ELF-1 (cell line): ENCODE data around the gene DRAXIN.
A peak's percentile ranks its signal among the peaks of the same experiment; 100 is the strongest.

Experiments used
- DNase-seq: peaks from one replicate; pipeline ENCODE4 v3.0.0-alpha.2; 2016; ENCODE audit warnings: low read depth, low spot score

The DRAXIN gene

DNA sequence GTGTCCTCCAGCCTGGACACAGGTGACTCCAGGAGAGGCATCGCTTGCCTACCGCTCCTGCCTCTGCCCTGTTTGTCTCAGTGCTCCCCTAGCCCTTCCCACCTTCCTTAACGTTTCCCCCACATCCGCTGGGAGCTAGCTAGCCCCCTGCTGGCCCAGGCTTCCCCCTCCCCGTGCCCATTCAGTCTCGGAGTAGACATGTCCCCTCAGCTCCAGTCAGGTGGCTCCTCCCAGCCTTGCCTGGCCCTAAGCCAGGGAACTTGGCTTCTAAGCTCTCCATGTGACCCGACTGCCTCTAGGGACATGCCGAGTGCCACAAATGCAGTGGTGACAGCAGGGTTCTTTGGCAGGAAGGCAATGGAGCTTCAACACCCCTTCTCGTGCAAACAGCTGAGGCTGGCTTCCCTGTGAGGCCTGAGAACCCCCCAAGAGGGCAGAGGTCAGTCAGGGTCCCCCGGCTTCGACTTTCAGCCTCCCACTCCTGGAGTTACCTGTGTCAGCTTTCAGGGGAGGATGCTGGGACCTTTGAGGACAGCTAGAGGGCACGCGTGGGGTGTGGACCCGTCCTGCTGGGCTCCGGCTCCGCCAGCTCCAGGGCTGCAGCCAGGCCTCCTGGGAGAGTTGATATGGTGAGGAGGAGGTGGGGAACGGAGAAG lies 16.2 kb downstream of the DRAXIN start:
- DNase-seq = no peak

DNA sequence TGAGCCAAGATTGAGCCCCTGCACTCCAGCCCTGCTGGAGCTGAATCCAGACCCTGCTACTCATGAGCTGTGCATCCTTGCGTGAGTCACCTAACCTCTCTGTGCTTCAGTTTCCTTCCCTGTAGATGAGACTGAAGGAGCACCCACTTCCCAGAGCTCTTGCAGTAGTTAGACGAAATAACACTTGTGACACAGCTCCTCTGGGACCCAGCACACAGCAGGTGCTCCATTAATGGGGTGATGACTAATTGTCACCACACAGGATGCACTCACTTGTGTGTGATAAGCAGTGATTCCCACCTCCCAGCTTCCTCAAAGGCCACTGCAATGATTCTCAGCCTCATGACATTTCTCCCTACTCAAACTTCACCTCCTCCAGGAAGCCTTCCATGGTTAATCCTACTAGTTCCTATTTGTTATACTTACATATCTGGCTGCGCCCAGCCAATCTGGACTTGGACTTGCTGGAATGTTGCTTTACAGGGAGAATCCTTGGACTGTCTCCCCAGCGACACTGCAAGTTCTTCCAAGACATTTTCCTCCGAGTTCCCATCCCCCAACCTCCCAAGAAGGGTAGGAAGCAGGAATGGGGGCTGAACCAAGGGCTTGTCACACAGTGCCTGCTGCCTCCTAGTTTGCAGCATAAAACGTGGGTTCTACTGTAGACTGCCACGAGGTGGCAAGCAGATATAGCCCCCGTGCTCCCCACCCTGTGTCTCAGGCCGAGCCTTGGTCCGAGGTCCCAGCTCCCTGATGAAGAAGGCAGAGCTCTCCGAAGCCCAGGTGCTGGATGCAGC lies 17.2 kb downstream of the DRAXIN start:
- DNase-seq = no peak

DNA sequence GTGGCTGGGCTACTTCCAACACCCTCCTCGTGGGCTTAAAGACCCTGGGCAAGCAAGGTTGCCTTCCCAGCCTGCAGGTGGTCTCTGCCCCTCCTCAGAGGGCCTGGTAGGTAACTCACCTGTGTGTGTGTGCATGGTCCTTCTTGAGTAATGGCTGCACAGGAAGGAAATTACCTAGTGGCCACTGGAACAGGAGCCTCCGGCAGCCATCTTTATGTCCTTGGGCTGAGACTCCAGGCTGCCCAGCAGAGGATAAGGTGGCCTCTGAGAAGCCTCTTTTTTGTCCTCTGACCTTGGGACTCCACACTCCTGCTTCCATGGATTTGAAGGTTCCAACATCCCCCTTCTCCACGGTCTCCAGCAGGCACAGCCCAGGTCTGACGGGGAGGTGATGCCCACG lies 20.0 kb downstream of the DRAXIN start:
- DNase-seq = no peak

DNA sequence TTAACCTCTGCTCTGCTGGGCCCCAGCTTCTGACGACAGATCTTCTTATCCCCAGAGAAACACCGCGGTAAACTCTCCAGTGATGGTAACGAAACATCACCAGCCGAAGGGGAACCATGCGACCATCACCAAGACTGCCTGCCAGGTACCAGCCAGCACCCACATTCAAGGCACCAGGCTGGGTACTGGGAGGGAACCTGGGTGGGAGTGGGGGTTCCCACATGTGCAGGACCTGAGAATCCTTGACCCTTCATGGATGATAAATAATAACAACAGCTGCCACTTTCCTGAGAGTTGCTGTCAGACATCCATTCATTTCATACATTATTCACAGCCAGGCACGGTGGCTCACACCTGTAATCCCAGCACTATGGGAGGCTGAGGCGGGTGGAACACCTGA lies 20.8 kb downstream of the DRAXIN start:
- DNase-seq = no peak

DNA sequence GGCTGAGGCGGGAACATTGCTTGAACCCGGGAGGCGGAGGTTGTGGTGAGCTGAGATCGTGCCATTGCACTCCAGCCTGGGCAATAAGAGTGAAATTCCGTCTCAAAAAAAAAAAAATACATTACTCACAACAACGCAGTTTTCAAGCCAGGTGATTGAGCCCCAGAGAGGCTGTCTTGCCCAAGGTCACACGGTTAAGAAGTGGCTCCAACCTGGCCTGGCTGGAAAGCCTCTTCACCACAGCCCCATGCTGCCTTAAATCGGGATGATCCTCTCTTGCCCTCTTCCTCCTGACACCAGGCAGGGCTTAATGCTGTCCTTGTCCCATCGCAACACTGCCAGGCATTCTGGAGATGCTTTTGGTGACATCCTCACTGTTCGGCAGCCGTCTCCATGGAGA lies 21.6 kb downstream of the DRAXIN start:
- no peak for DNase-seq

DNA sequence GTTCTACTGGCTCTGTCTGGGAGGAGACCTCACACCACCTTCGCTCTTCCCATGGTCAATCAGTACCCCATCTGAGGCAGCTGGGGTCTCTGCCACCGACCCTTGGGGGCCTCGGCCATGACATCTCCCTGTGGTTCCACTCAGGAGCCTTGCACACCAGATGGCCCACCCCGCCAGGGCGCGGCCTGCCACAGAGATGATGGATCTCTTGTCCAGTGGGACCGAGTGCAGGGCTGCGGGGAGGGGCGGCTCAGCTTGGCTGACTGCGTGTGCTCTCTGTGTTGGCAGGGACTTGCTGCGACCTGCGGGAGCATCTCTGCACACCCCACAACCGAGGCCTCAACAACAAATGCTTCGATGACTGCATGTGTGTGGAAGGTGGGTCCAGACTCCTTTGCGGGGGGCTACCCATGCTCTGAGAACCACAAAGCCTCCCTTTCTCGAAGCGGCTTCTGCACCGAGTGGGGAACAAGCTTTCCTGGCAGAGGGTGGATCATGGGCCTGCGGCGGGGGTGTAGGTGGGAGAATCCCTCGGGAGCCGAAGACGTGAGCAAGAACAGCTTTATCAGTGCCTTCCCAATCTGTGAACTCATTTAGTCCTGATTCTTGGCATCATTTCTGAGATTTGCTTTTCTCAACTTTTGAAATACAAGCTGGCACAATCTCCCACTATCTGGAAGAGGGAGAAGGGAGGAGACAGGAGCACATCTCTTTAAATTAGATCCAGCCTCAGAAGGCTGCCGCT lies 23.5 kb downstream of the DRAXIN start:
- no peak for DNase-seq

DNA sequence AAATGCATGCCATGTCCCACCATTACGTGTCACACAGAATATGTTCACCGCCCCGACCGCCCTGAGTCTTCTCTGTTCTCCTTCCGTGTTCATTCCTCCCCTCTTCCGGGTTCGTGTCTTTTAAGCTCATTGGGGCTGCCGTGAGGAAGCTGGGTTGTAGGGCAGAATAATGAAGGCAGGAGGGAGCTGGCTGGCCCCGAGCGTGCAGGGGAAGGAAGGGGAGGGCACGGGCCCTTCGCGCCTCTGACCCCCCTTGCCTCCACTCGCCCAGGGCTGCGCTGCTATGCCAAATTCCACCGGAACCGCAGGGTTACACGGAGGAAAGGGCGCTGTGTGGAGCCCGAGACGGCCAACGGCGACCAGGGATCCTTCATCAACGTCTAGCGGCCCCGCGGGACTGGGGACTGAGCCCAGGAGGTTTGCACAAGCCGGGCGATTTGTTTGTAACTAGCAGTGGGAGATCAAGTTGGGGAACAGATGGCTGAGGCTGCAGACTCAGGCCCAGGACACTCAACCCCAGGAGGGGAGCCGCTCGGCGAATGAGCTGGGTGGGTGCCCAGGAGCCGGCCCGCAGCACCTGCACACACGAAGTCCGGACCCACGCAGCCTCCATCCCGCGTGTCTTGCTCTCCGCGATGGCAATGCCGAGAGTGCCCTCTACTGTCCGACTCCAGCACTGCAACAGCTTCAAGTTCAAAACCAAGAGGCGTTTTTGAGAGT lies 28.0 kb downstream of the DRAXIN start:
- peak; percentile 59 for DNase-seq

DNA sequence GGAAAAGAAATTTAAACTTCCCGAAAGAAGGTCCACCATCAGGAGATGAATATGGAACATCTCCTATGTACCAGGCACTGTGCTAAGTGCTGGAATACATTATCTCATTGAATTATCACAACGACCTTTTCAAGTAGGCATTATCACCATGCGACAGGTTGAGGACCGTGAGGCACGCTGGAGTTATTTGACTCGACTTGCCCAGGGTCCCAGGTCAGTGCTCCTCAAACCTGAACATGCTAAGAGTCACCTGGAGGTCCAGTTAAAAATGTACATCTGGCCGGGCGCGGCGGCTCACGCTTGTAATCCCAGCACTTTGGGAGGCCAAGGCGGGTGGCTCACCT lies 28.5 kb downstream of the DRAXIN start:
- no peak for DNase-seq

DNA sequence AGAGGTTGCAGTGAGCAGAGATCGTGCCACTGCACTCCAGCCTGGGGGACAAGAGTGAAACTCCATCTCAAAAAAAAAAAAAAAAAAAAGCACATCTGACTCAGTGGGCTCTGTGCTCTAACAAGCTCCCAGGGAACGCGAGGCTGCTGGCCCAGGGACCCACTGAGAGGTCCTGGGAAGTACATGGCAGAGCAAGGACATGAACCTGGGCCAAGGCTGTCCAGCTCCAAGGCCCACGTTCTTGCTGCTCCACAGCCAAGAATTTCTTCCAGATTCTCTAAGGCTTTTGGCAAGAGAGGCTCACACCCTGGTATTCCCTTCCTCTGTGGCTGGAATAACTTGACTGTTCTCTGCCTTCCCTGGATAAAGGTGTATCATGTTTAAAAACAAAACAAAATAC lies 29.0 kb downstream of the DRAXIN start:
- DNase-seq = no peak

DNA sequence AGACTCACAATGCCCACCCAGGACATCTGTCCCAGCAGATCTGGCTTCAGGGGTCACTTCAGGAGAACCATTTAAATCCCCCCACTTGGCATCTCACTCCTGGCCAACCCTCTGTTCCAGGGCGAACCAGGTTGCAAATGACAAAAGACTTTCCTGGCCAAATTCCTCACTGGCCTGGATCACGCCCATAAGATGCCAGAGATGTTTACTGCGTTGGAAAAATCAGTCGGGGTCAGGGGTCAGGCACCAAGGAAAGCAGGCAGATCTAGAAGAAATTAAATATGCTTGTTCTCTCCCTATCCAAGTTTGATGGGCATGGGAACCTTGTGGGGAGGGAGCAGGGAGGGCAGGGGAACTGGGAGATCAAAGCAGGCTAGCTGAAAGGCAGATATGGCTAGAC lies 29.8 kb downstream of the DRAXIN start:
- no peak for DNase-seq

DNA sequence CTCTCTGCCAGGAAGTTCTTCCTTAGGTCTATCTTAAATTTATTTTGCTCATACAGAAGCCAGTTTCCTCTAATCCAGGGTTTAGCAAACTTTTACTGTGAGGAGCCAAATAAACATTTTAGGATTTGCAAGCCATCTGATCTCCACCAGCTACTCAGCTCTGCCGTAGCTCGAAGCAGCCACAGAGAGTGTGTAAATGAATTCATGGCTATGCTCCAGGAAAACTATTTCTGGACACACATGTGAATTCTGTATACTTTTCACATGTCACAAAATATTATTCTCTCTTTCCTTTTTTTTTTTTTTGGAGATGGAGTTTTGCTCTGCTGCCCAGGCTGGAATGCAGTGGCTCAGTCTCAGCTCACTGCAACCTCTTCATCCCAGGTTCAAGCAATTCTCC lies 31.0 kb downstream of the DRAXIN start:
- DNase-seq = no peak

DNA sequence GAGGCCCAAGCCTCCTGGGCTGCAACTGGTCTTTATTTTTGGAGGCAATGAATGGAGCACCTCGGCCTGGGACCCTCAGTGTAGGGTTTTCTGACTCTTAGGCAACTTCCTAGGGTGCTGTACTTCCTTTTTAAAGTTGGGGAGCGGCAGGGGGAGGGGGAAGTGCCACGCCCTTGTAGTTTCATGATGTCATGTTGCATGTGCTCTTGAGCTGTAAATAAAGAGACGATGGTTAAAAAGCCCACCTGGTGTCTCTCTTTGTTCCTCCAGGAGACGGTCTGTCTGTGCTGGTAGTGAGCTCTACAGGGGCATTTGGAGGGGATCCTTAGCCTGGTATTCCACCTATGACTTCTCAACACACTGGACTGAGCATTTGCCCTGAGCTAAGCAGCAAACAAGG lies 34.1 kb downstream of the DRAXIN start:
- DNase-seq = peak; percentile 44

DNA sequence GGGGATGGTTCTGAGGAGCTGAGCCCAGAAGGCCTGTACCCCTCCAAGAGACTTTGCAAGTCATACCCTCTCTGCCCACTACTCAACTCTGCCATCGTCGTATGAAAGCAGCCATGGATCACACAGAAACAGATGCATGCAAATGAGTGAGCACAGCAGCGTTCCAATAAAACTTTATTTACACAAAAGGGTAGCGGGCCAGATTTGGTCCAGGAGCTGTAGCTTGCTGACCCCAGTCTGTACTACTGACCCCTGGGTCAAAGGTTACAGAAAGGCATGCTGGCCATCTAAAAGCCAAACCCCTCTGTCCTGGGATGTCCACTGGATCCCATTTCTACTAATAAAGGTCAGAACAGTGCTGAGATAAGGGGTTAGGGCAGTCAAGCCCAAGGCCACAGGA lies 35.6 kb downstream of the DRAXIN start:
- no peak for DNase-seq

DNA sequence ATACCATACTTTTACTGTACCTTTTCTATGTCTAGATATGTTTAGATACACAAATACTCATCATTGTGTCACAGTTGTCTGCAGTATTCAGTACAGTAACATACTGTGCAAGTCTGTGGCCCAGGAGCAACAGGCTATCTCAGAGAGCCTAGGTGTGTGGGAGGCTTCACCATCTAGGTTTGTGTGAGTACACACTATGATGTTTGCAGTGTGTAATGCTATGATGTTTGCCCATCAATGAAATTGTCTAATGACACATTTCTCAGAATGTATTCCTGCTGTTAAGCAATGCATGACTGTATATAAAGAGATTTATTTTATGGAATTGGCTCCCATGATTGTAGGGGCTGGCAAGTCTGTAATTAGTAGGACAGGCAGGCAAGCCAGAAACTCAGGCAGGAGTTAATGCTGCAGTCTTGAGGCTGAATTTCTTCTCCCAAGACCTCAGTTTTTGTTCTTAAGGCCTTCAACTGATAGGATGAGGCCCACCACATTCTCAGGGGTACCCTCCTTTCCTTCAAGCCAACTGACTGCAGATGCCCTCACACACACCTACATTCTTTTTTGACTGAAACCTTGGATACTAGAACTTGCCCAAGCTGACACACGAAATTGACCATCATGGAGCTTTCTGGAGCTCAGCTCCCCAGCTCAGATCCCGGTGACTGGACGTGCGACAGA lies 36.8 kb downstream of the DRAXIN start:
- DNase-seq = no peak

DNA sequence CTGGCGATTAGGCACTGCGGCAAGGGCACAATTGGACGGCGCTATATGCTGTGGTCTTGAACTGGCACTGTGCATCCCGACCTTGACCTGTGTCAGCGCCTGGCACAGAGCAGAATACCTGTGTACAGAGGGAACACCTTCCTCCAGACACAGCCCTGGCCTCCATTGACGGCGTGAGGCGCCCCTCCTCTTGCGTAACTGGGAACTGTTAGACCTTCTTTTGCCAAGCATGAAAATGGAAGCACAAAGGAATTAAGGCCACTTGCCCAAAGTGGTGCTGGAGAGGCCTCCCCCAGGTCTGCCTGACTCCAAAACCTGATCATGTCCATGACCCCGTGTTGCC lies 37.6 kb downstream of the DRAXIN start:
- DNase-seq = no peak

DNA sequence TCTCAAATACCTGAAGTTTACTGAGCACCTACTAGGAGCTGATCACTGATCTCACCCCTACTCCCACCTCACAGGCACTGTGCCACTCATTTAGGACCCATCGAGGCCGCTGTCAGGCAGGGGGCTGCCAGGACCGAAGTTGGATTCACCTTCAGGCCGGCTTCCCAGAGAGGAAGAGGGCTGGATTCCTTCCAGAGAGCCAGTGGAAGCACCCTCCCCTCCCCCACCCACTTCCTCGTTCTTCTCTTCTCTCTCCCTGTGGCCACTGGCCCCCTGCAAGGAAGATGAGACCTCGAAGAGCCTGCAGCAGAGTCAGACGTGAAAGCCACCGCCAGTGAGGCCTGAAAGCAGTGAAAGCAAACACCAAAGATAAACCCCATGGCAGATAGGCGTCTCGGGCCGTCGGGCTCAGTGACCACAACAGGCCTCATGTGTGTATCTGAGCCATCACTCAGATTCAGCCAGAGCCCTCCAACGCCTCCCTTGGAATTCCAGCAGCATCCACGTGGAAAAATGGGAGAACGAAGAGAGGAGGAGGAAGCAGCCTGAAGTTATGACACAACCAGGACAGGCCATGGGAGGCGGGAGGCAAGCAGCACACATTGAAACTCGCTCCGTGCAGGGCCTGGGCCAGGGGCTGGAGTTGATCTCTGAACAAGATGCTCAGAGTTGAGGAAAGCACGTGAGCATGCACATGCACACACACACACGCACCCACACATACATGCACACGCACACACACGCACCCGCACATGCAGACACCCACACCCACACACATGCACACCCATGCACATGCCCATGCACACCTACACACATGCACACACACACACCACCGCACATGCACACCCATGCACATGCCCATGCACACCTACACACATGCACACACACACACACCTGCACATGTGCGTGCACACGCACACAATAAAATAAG lies 38.3 kb downstream of the DRAXIN start:
- peak; percentile 77 for DNase-seq

DNA sequence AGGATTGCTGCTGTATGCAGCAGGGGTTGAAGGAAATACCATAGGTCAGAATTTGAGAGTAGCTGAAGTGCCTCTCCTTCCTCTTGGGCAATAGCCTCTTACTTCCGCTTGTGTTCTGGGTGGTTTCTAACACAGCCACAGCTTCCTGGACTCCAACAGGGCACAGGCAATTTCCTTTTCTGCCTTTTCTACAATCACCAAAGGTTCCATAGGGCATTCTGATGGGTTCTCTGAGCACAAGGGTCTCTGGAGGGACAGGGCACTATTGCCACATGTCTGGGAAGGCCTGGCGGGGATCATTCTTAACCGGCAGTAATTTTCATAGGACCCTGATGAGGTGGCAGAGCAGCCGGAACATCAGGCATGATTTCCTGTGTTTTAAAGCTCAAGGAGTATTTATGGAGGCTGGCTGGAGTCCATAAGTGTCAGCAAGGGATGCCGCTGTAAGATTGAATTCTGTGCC lies 39.0 kb downstream of the DRAXIN start:
- no peak for DNase-seq

DNA sequence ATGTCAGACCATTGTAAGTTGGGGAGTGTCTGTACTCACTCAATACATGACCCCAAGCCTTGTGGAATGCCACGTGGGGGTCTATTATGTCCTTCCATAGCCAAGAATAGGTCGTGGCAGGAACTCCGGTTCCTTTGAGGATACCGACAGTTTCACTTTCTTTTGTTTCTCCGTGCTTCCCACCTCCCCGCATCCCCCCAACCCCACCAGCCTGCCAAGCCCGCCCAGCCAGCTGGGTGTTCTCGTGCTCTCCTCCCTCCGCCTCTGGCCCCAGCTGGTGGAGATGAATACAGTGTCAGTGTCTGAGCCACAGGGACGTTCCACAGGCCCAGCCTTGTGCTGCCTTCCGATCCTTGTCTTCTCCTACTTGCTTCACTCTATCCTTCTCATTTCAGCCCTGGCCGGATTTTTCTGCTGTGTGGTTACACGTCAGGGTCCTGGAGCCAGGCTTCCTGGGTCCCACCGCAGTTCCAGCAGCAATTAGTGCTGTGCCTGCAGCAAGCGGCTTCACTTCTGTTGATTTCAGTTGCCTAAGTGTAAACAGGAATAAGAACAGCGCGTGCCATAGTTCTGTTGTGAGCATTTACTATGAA lies 40.3 kb downstream of the DRAXIN start:
- peak; percentile 80 for DNase-seq

DNA sequence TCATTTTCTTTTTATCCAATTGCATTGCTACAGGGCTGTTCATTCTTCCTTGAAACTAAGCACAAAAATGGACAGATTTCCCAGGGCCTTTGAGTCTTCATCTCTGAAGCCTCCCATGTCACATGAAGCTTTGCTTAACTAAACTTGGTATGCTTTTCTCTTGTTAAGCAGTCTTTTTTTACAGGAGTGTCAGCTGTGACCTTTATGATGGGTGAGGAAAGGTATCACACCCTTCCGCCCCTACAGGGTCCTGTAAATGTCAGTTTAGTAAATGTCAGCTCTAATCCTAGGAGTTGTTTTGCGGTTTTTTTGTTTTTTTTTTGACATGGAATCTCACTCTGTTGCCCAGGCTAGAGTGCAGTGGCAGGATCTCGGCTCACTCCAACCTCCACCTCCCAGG lies 41.8 kb downstream of the DRAXIN start:
- no peak for DNase-seq

DNA sequence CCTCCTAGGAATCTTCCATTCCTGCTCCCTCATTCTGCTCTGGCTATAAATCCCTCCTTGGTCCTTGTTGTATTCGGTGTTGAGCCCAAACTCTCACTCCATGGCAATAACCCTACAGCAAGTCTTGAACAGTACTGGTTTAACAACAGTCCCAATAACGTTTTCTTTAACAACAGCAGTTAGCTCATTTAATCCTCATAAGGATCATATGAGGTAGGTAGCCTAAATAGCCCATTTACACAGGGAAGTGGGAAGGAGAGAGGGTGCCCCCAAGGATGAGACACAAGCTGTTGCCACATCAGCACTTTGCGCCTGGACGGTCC lies 44.0 kb downstream of the DRAXIN start:
- no peak for DNase-seq
